Activated T-helper 17 cell treated with anti-CD3 and anti-CD28 coated beads, Interleukin-2, amount 50 U/mL, for 72 hours (primary cell): ENCODE measurements around the gene ATG16L1. TPM values are rescaled to one million over a fixed set of nuclear protein-coding genes. Genes with fewer than 3 reads are reported as not detected.

ENCODE experiments used
- ATAC-seq: fragments of 150-1000 bp; cut with Tn5 transposase; replicated peaks from 2 replicates; pipeline ENCODE4 v1.10.0; 2021; ENCODE audit warnings: mild to moderate bottlenecking, moderate library complexity
- H3K27ac Mint-ChIP-seq: one replicate; pipeline ENCODE4 v1.8.0; 2022; ENCODE audit warnings: mixed read lengths
- H3K27me3 Mint-ChIP-seq: one replicate; pipeline ENCODE4 v1.8.0; 2022; ENCODE audit warnings: mixed read lengths
- H3K36me3 Mint-ChIP-seq: one replicate; pipeline ENCODE4 v1.8.0; 2022; ENCODE audit warnings: low read depth, mild to moderate bottlenecking, mixed read lengths
- H3K4me1 Mint-ChIP-seq: one replicate; pipeline ENCODE4 v1.8.0; 2022; ENCODE audit warnings: mixed read lengths
- H3K4me3 Mint-ChIP-seq: one replicate; pipeline ENCODE4 v1.8.0; 2022; ENCODE audit warnings: mild to moderate bottlenecking, mixed read lengths
- H3K9me3 Mint-ChIP-seq: one replicate; pipeline ENCODE4 v1.8.0; 2022; ENCODE audit warnings: mixed read lengths
- total RNA-seq, 2 donors: library from RNA; stranded (reverse); gene quantifications; one replicate each; pipeline ENCODE4 v1.2.3, GENCODE V29; 2022

Gene ATG16L1
- total RNA-seq, 2 donors from 2014 or later = 24.5 to 34.1 TPM

- H3K9me3 Mint-ChIP-seq = no peaks in the 10 kb centered on the region
- no peak for ATAC-seq
- H3K27me3 Mint-ChIP-seq = no peaks in the 10 kb centered on the region
- no peaks in the 10 kb centered on the region for H3K4me1 Mint-ChIP-seq
- peak overlapping the region; percentile 3 for H3K27ac Mint-ChIP-seq
- H3K4me3 Mint-ChIP-seq = no peak overlapping the region
- H3K36me3 Mint-ChIP-seq = no peaks in the 10 kb centered on the region
These were observed 59.9 kb downstream of the ATG16L1 start for GRCh38 chr2:233311241-233311926.

DNA sequence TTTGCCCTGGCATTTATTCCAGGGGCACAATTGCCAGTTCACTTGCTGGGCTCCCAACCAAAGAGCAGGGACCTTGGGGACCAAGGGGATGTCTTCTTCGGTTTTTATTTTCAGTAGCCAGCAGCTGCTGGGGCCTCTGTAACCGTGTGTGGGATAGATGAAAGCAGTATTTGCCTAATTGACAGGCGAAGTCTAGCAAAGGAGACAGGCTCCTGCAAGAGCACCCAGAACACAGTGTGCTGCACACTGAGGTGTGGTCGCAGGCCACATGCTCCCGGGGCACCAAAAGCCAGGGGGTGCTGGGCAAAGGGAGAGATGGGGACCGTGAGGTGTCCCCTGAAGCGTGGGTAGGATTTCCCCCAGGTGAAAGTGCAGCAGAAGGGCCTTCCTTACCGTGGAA, 61.4 kb downstream of the ATG16L1 start:
- Mint-ChIP-seq H3K4me1 (no peaks in the 10 kb centered on the region), H3K27me3 (no peaks in the 10 kb centered on the region), H3K4me3 (no peak overlapping the region), H3K27ac (no peak overlapping the region), H3K36me3 (no peaks in the 10 kb centered on the region), H3K9me3 (no peaks in the 10 kb centered on the region)
- ATAC-seq = no peak

DNA sequence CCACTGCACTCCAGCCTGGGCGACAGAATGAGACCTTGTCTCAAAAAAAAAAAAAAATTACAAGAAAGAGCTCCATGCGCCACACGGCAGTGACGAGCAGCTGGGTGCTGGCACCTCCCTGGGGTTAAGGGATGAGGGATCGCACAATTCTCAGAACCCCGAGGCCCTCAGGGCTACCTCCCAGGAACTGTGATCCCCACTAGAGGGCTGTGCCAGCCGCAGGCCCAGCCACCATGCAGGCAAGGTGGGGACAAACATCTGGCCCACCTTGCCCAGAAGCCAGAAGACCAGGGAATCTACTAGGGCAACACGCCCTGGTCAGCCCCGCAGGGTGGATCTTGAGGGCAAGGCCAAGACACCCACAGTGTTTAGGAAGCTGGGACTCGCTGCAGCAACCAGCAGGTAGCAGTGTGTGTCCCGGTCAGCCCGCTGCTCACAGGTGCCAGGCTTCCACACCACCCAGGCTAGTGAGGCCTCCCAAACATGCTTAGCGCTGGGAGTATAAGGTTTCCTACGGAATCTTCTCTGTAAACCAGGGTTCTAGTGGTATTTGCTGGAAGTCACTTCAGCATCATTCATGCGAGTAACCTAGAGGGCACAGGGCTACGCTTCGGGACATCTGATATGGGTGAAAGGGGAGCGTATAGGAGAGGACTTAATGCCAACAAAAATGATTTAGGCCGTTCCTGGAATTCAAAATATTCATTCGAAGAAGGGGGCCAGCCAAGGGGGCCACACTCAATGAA, 62.9 kb downstream of the ATG16L1 start:
- peaks cover 5% of the 10 kb centered on the region for H3K27me3 Mint-ChIP-seq
- H3K36me3 Mint-ChIP-seq = no peaks in the 10 kb centered on the region
- H3K9me3 Mint-ChIP-seq = no peaks in the 10 kb centered on the region
- H3K4me1 Mint-ChIP-seq = peaks cover 4% of the 10 kb centered on the region
- no peak for ATAC-seq
- H3K4me3 Mint-ChIP-seq = no peak overlapping the region
- H3K27ac Mint-ChIP-seq = no peak overlapping the region

- Mint-ChIP-seq H3K36me3 (no peaks in the 10 kb centered on the region), H3K27ac (no peak overlapping the region), H3K27me3 (peaks cover 5% of the 10 kb centered on the region), H3K9me3 (no peaks in the 10 kb centered on the region), H3K4me3 (no peak overlapping the region), H3K4me1 (peaks cover 4% of the 10 kb centered on the region)
- ATAC-seq = no peak
These were observed 65.9 kb downstream of the ATG16L1 start for GRCh38 chr2:233317196-233317943.

DNA sequence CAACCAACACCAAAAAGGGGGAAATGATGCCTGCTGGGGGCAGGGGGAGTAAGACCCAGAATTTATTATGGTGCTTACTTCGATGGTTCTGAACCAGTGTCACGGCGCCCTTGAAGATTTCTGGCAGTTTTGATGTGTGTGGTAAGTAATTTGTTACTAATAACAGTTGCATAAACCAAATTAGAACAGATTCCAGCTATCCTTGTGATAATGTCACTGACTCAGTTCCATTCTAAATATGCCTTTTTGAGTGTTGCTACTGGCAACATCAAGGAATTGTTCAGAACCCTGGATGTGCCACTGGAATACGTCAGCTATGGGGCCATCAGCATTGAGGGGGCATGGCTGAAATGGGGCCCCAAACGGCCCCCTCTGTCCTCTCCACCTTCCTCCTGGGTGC, 67.8 kb downstream of the ATG16L1 start:
- Mint-ChIP-seq H3K9me3 (no peaks in the 10 kb centered on the region), H3K27me3 (peaks cover 5% of the 10 kb centered on the region)

DNA sequence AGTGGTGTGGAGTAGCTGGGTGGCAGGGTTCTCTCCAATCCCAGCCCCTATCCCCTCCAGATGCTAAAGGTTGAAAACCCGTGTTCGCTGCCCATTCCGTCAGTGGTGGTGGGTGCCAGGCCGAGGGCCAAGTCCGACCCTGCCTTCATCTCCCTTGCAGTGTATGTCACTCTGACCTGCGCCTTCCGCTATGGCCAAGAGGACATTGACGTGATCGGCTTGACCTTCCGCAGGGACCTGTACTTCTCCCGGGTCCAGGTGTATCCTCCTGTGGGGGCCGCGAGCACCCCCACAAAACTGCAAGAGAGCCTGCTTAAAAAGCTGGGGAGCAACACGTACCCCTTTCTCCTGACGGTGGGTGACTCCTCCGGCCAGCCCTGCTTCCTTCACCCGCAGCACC, 69.0 kb downstream of the ATG16L1 start:
- Mint-ChIP-seq H3K4me3 (no peak overlapping the region), H3K27me3 (peaks cover 5% of the 10 kb centered on the region), H3K4me1 (peaks cover 4% of the 10 kb centered on the region), H3K9me3 (no peaks in the 10 kb centered on the region), H3K36me3 (no peaks in the 10 kb centered on the region), H3K27ac (no peak overlapping the region)
- no peak for ATAC-seq

More for the DNA sequence above, 67.8 kb downstream of the ATG16L1 start:
- Mint-ChIP-seq H3K27ac (no peak overlapping the region), H3K36me3 (no peaks in the 10 kb centered on the region), H3K4me3 (no peak overlapping the region), H3K4me1 (peaks cover 4% of the 10 kb centered on the region)
- no peak for ATAC-seq

- Mint-ChIP-seq H3K27me3 (peaks cover 5% of the 10 kb centered on the region), H3K4me3 (no peak overlapping the region), H3K9me3 (no peaks in the 10 kb centered on the region), H3K27ac (no peak overlapping the region), H3K4me1 (peaks cover 4% of the 10 kb centered on the region), H3K36me3 (no peaks in the 10 kb centered on the region)
- ATAC-seq = no peak
These were observed 69.7 kb downstream of the ATG16L1 start for GRCh38 chr2:233321166-233321565.

GRCh38 chr2:233323851-233324250, 72.4 kb downstream of the ATG16L1 start:
- Mint-ChIP-seq H3K9me3 (no peaks in the 10 kb centered on the region), H3K4me3 (no peak overlapping the region), H3K36me3 (no peaks in the 10 kb centered on the region), H3K4me1 (no peaks in the 10 kb centered on the region), H3K27me3 (peaks cover under 1% of the 10 kb centered on the region), H3K27ac (no peak overlapping the region)
- no peak for ATAC-seq

GRCh38 chr2:233325256-233325655, 73.8 kb downstream of the ATG16L1 start:
- no peaks in the 10 kb centered on the region for H3K4me1 Mint-ChIP-seq
- H3K36me3 Mint-ChIP-seq = no peaks in the 10 kb centered on the region
- ATAC-seq = no peak
- no peak overlapping the region for H3K4me3 Mint-ChIP-seq
- no peaks in the 10 kb centered on the region for H3K9me3 Mint-ChIP-seq
- no peak overlapping the region for H3K27ac Mint-ChIP-seq
- no peaks in the 10 kb centered on the region for H3K27me3 Mint-ChIP-seq

DNA sequence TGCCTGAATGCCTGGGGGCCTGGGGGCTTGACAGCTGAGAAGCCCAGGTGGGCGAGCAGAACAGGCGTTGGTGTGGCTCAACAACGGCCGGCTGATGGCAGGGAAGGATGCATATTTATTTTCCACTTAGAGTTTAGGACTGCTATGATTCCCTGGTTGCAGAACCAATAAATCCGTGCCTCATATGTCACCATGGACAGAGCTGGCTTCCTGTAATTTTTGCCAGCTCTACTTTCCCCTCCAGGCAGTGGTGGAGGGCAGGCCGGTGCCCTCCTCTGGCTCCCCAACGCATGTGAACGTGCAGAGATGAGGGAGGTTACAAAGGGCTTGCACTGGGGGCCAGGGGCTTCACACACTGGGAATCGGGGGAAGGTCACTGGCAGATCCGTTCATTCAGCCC, 74.3 kb downstream of the ATG16L1 start:
- Mint-ChIP-seq H3K27ac (no peak overlapping the region), H3K9me3 (no peaks in the 10 kb centered on the region), H3K36me3 (no peaks in the 10 kb centered on the region), H3K27me3 (no peaks in the 10 kb centered on the region), H3K4me1 (no peaks in the 10 kb centered on the region), H3K4me3 (no peak overlapping the region)
- ATAC-seq = no peak

DNA sequence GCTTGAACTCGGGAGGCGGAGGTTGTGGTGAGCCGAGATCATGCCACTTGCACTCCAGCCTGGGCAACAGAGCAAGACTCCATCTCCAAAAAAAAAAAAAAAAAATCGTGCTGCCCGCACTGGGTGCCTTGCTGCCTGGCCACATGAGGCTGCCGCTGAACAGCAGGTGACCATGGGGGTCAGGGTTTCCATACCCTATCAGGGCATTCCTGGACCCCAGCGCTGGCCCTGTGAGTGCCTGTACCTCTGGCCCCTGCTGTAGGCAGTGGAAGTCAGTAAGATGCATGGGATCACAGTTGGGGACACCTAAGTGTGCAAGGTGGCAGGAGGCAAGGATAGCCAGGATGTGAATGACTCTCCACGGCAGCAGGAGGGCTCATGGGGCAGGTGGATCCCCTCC, 75.0 kb downstream of the ATG16L1 start:
- no peaks in the 10 kb centered on the region for H3K36me3 Mint-ChIP-seq
- H3K4me3 Mint-ChIP-seq = no peak overlapping the region

DNA sequence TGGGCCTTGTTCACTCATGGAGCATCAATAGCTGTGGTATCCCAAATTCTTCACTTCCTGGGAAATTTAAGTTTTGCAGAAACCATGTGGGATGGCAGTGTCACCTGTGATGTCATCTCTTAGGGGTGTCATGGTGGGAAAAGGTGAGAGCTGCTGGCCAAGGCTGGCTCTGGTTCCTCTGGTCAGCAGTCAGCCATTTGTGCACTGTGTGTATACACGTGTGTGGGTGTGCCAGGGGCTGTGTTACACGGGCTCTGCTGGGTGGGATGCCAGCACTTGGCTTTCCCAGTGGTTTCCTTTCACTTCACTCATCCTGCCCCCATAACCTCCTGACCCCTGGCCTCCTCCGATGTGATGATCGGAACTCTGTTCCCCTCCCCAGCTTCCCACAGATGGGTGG, 77.4 kb downstream of the ATG16L1 start:
- Mint-ChIP-seq H3K27me3 (no peaks in the 10 kb centered on the region), H3K36me3 (no peaks in the 10 kb centered on the region), H3K4me1 (peaks cover 20% of the 10 kb centered on the region), H3K4me3 (no peak overlapping the region), H3K9me3 (peaks cover 4% of the 10 kb centered on the region), H3K27ac (no peak overlapping the region)
- ATAC-seq = no peak

More for the DNA sequence above, 75.0 kb downstream of the ATG16L1 start:
- ATAC-seq = no peak
- H3K27me3 Mint-ChIP-seq = no peaks in the 10 kb centered on the region
- peaks cover 4% of the 10 kb centered on the region for H3K9me3 Mint-ChIP-seq
- H3K27ac Mint-ChIP-seq = no peak overlapping the region
- H3K4me1 Mint-ChIP-seq = peaks cover 7% of the 10 kb centered on the region

- H3K36me3 Mint-ChIP-seq = no peaks in the 10 kb centered on the region
- no peak overlapping the region for H3K27ac Mint-ChIP-seq
- no peak for ATAC-seq
- no peak overlapping the region for H3K4me3 Mint-ChIP-seq
- H3K9me3 Mint-ChIP-seq = peaks cover 4% of the 10 kb centered on the region
- peaks cover 22% of the 10 kb centered on the region for H3K4me1 Mint-ChIP-seq
- H3K27me3 Mint-ChIP-seq = no peaks in the 10 kb centered on the region
These were observed 78.1 kb downstream of the ATG16L1 start for GRCh38 chr2:233329489-233330135.

DNA sequence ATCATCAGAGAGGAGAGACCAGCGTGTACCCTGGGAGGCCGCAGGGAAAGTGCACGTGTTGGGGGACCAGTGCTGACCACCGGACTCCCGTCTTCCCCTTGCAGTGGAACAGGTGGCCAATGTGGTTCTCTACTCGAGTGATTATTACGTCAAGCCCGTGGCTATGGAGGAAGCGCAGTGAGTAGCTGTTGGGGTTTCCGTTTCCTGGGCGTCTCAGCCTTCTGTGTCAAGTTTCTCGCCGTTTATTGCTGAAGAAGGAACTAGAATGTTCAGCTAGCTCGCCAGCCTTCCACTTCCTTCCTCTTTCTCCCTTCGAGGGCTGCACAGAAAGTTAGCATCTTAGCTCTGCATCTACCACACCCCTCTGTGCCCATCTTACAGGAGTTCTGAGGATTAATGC, 80.1 kb downstream of the ATG16L1 start:
- H3K27me3 Mint-ChIP-seq = no peaks in the 10 kb centered on the region
- peaks cover 26% of the 10 kb centered on the region for H3K4me1 Mint-ChIP-seq
- H3K9me3 Mint-ChIP-seq = peaks cover 4% of the 10 kb centered on the region
- peak overlapping the region; percentile 82 for H3K4me3 Mint-ChIP-seq
- H3K36me3 Mint-ChIP-seq = no peaks in the 10 kb centered on the region
- peak overlapping the region; percentile 95 for H3K27ac Mint-ChIP-seq
- ATAC-seq = peak; percentile 95
